SK-N-MC (cell line): ENCODE measurements around the gene WDR64.

ENCODE experiments used
- EZH2 ChIP-seq: fragments of 200-600 bp; sonication (generic); IDR thresholded peaks from one replicate; pipeline ENCODE4 v1.6.1; 2017; ENCODE audit warnings: antibody characterized with exemption
- POLR2AphosphoS5 ChIP-seq: IDR thresholded peaks from 2 replicates; pipeline ENCODE4 v1.6.1; 2012; ENCODE audit warnings: mild to moderate bottlenecking, low read depth, low read length, borderline replicate concordance

GRCh38 chr1:241603731-241604245 lies 48.3 kb upstream of the WDR64 start:
- no peak for TF ChIP-seq EZH2
- no peak for TF ChIP-seq POLR2AphosphoS5
